HG03342 (cell line): ENCODE data around the gene DHODH.
"Not testable (repeated sequence)": the region's sequence is repeated elsewhere in the genome, so short reads cannot be mapped to it uniquely, and the experiment has no call there.

Source experiments
- ATAC-seq: cut with Tn5 transposase; IDR thresholded peaks from one replicate; pipeline ENCODE4 v1.9.1; 2021; ENCODE audit warnings: mild to moderate bottlenecking, moderate library complexity; ENCODE audit not compliant: unreplicated experiment

DHODH gene

GRCh38 chr16:72050769-72051464 is 42.4 kb downstream of the DHODH start:
- ATAC-seq, result no peak

DNA sequence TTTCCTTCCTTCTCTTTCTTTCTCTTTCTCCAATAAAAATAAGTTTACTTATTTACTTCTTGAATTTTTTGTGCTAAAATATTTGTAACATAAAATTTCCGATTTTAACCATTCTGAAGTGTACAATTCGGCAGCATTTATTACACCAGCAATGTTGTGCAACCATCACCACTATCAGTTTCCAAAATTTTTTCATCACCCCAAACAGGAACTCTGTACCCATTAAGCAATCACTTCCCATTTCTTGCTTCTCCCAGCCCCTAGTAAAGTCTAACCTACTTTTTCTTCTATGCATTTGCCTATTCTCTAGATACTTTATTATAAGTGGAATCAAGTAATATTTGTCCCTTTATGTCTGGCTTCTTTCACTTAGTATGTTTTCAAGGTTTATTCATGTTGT is 43.3 kb downstream of the DHODH start:
- ATAC-seq, result no peak

- not testable (repeated sequence) for ATAC-seq
Observed at GRCh38 chr16:72054254-72054847, 45.8 kb downstream of the DHODH start, which contains the start of gene HP. HP (plus strand) TSS chr16:72054505; CDS start chr16:72054653, 148 bp downstream.

- no peak for ATAC-seq
Observed at GRCh38 chr16:72055911-72056310, 47.4 kb downstream of the DHODH start.

- not testable (repeated sequence) for ATAC-seq
Observed at GRCh38 chr16:72057313-72057712, 48.8 kb downstream of the DHODH start.

DNA sequence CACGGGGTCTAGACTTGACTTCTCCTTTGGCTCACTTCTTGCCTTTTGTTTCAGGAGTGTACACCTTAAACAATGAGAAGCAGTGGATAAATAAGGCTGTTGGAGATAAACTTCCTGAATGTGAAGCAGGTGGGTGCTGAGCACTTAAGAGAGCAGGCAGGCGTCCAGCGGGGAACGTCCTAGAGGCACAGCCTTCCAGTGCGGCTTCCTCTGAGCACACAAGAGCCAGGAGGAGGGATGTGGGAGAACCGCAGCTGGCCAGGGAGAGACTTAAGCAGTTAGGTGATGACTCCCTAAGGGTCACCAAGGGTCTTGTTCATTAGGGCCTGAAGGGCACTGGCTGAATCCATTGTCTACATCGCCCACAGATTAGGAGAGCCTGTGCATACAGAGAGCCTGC is 50.5 kb downstream of the DHODH start:
- not testable (repeated sequence) for ATAC-seq

- no peak for ATAC-seq
Observed at GRCh38 chr16:72060405-72060804, 51.9 kb downstream of the DHODH start.

DNA sequence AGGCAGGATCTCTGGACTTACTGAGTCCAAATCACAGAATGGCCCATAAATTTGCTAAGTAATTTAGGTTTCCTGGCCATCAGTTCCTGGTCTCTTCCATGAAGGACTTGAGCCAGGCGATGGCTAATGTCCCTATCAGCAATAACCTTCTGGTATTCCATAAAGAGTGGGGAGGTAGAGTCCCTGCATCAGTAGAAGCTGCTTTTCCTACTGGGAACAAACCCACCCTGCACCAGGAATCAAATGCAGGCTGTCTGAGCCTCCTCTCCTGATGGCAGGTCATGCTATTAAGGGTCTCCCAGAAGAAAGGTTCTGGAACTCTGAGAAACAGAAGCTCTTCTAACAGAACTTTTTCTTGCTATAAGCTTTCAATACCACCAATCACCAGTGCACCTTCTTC is 53.0 kb downstream of the DHODH start:
- no peak for ATAC-seq

DNA sequence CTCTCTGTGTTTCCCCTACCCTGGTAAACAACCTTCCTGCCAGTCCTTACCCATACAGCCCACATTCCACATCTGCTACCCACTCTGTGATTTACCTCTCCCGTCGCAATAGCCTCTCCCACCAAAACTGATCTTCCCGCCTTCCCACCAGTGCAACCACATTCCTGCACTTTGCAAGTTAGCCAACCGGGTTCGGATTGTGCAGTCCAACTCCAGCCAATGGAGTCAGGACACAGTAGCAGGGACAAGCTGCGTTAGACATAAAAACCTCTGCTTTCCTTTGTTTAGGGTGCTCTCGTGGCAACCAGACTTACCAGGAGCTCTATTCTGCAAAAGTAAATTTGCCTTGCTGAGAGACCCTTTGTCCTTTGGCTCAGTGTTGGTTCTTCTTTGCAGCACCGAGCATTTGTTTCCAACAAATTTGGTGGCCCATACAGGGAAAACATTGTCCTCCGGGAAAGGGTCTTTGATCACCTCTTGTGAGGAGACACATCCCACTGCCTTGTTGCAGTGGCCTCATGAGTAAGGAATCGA is 55.9 kb downstream of the DHODH start:
- no peak for ATAC-seq

GRCh38 chr16:72066747-72067146 is 58.2 kb downstream of the DHODH start:
- ATAC-seq, result no peak

- ATAC-seq, result no peak
Observed at GRCh38 chr16:72068930-72069329, 60.4 kb downstream of the DHODH start.

DNA sequence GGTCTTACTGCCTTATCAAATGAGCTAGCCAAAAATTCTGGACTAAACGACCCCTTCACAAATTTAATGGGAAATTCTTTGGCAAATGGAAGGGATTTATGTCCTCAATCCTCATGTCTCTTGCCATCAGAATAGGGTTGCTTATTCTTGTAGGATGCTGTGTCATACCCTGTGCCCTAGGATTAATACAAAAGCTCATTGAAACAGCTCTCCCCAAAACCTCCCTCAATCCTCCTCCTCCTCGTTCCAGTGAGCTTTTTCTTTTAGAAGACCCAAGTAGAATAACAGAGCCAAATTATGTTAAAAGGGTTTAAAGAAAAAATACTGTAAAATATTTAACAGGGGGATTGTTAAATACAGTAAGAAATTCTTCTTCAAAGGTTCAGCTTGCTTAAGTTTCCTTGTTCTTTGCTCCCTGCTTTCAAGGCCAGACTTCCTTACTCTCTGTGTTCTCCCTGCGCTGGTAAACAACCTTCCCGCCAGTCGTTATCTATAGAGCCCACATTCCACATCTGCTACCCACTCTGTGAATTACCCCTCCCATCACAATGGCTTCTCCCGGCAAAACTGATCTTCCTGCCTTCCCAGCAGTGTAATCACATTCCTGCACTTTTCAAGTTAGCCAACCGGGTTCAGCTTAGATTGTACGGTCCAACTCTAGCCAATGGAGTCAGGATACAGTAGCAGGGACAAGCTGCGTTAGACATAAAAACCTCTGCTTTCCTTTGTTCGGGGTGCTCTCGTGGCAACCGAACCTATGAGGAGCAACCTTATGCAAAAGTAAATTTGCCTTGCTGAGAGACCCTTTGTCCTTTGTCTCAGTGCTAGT is 64.2 kb downstream of the DHODH start:
- ATAC-seq, result no peak

GRCh38 chr16:72073560-72074230 is 65.2 kb downstream of the DHODH start:
- ATAC-seq, result no peak

GRCh38 chr16:72075067-72075466 is 66.5 kb downstream of the DHODH start:
- not testable (repeated sequence) for ATAC-seq
